Glutamatergic neuron (in vitro differentiated cells): ENCODE measurements around the gene MAPRE2. TPM values are rescaled to one million over a fixed set of nuclear protein-coding genes. Genes with fewer than 3 reads are reported as not detected.

Source experiments
- DNase-seq: peaks from one replicate; pipeline ENCODE4 v3.0.0; 2022
- H3K27ac Mint-ChIP-seq: one replicate; pipeline ENCODE4 v1.8.0; 2020; ENCODE audit warnings: mild to moderate bottlenecking, mixed read lengths, inconsistent platforms; ENCODE audit not compliant: unreplicated experiment
- H3K27me3 Mint-ChIP-seq: one replicate; pipeline ENCODE4 v1.8.0; 2020; ENCODE audit warnings: mild to moderate bottlenecking, moderate library complexity, mixed read lengths, inconsistent platforms; ENCODE audit not compliant: unreplicated experiment
- H3K36me3 Mint-ChIP-seq: one replicate; pipeline ENCODE4 v1.8.0; 2020; ENCODE audit warnings: mild to moderate bottlenecking, mixed read lengths, inconsistent platforms; ENCODE audit not compliant: unreplicated experiment
- H3K4me1 Mint-ChIP-seq: one replicate; pipeline ENCODE4 v1.8.0; 2020; ENCODE audit warnings: mild to moderate bottlenecking, low read depth, mixed read lengths, inconsistent platforms; ENCODE audit not compliant: unreplicated experiment
- H3K4me3 Mint-ChIP-seq: one replicate; pipeline ENCODE4 v1.8.0; 2020; ENCODE audit warnings: mild to moderate bottlenecking, mixed read lengths, inconsistent platforms; ENCODE audit not compliant: unreplicated experiment
- H3K9me3 Mint-ChIP-seq: one replicate; pipeline ENCODE4 v1.8.0; 2020; ENCODE audit warnings: mild to moderate bottlenecking, moderate library complexity, mixed read lengths, inconsistent platforms; ENCODE audit not compliant: unreplicated experiment
- total RNA-seq: library from RNA; stranded (reverse); fragmentation: NEBNext Ultra II Directional; extraction: Animal tissue kit (Norgen Biotek cat#: 25700); gene quantifications from one replicate; pipeline ENCODE4 v1.2.1, GENCODE V29; 2021; ENCODE audit not compliant: unreplicated experiment
- TF ChIP-seq, protein P1 (sequence below): fragments of 200-600 bp; sonication (generic); IDR thresholded peaks from one replicate; pipeline ENCODE4 v1.5.0; 2021; ENCODE audit not compliant: partially characterized antibody, unreplicated experiment

Gene MAPRE2
- total RNA-seq, 1 donor from 2014 or later: 127 TPM

- TF ChIP-seq, protein P1, sequence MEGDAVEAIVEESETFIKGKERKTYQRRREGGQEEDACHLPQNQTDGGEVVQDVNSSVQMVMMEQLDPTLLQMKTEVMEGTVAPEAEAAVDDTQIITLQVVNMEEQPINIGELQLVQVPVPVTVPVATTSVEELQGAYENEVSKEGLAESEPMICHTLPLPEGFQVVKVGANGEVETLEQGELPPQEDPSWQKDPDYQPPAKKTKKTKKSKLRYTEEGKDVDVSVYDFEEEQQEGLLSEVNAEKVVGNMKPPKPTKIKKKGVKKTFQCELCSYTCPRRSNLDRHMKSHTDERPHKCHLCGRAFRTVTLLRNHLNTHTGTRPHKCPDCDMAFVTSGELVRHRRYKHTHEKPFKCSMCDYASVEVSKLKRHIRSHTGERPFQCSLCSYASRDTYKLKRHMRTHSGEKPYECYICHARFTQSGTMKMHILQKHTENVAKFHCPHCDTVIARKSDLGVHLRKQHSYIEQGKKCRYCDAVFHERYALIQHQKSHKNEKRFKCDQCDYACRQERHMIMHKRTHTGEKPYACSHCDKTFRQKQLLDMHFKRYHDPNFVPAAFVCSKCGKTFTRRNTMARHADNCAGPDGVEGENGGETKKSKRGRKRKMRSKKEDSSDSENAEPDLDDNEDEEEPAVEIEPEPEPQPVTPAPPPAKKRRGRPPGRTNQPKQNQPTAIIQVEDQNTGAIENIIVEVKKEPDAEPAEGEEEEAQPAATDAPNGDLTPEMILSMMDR: no peak
- Mint-ChIP-seq H3K4me3 (no peak overlapping the region), H3K36me3 (peaks cover 21% of the 10 kb centered on the region), H3K27me3 (peaks cover 11% of the 10 kb centered on the region), H3K9me3 (peaks cover 18% of the 10 kb centered on the region), H3K4me1 (peaks cover 26% of the 10 kb centered on the region), H3K27ac (no peak overlapping the region)
- no peak for DNase-seq
These were observed 95.7 kb downstream of the MAPRE2 start for GRCh38 chr18:35136885-35137284.

- TF ChIP-seq, protein P1: no peak
- H3K36me3 Mint-ChIP-seq: peaks cover 14% of the 10 kb centered on the region
- no peak for DNase-seq
- H3K9me3 Mint-ChIP-seq: peaks cover 17% of the 10 kb centered on the region
- H3K4me3 Mint-ChIP-seq: no peak overlapping the region
- peaks cover 25% of the 10 kb centered on the region for H3K4me1 Mint-ChIP-seq
- peaks cover 12% of the 10 kb centered on the region for H3K27me3 Mint-ChIP-seq
- peak overlapping the region; percentile 74 for H3K27ac Mint-ChIP-seq
These were observed 96.4 kb downstream of the MAPRE2 start for GRCh38 chr18:35137632-35138031.

DNA sequence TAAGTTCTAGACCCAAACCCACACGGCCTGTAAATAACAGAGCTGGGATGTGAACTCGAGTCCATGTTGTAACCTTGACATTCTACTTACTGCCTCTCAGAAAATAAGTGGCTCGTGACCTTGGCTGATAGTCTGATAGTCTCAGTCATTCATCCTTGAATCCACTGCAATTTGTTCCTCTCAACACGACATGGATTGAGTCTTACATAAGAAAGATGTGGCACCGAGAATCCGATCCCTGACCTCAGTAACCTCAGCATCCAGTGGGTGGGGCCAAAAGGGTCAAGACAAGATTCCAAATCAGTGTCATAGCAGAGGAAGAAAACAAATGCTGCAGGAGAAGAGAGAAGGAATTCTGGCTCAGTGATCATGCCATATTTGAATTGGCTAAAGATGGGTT is 97.6 kb downstream of the MAPRE2 start:
- Mint-ChIP-seq H3K4me3 (no peak overlapping the region), H3K4me1 (peaks cover 26% of the 10 kb centered on the region), H3K27me3 (peaks cover 11% of the 10 kb centered on the region), H3K36me3 (peaks cover 13% of the 10 kb centered on the region), H3K27ac (no peak overlapping the region), H3K9me3 (peaks cover 16% of the 10 kb centered on the region)
- TF ChIP-seq, protein P1: no peak
- DNase-seq: no peak

DNA sequence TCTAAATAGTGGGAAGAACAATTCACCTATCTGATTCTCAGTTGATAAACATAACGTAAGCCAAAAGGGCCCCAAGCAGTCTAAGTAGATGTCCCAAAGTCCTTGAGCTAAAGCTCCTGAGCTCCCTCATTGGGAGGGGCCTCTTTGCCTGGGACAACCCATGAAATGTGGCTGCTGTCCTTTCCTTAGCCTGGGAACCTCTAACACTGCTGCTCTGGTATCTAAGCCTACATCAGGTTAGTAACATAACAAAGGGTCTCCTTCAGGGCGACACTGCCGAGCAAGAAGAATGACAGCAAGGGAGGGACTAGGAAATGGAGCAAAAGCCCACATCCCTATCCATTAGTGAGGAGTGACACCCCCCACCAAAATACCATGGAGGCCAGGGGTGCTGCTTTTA is 98.3 kb downstream of the MAPRE2 start:
- H3K27me3 Mint-ChIP-seq: peaks cover 11% of the 10 kb centered on the region
- no peak overlapping the region for H3K4me3 Mint-ChIP-seq
- no peak for DNase-seq
- H3K27ac Mint-ChIP-seq: no peak overlapping the region
- peaks cover 19% of the 10 kb centered on the region for H3K9me3 Mint-ChIP-seq
- TF ChIP-seq, protein P1: no peak
- H3K4me1 Mint-ChIP-seq: peaks cover 29% of the 10 kb centered on the region
- peaks cover 12% of the 10 kb centered on the region for H3K36me3 Mint-ChIP-seq

- DNase-seq: no peak
- Mint-ChIP-seq H3K9me3 (peaks cover 20% of the 10 kb centered on the region), H3K27me3 (peaks cover 11% of the 10 kb centered on the region), H3K4me3 (no peak overlapping the region), H3K4me1 (peaks cover 26% of the 10 kb centered on the region), H3K36me3 (peaks cover 4% of the 10 kb centered on the region), H3K27ac (no peak overlapping the region)
- TF ChIP-seq, protein P1: no peak
These were observed 99.9 kb downstream of the MAPRE2 start for GRCh38 chr18:35141077-35141476.
